Lung (tissue), 12 donors: Measurements from ENCODE around the gene BMERB1. TPM values are rescaled to one million over a fixed set of nuclear protein-coding genes. Genes with fewer than 3 reads are reported as not detected.

Source experiments
- ATAC-seq: fragments of 200-7000 bp; cut with Tn5 transposase; one replicate; pipeline ENCODE4 v1.9.1; 2020; ENCODE audit warnings: moderate number of reproducible peaks; ENCODE audit not compliant: insufficient read depth, low FRiP score
- DNase-seq, 3 donors: peaks; one replicate each; pipeline ENCODE4 v3.0.0-alpha.2; 2013 to 2017
- H3K27ac ChIP-seq, 2 donors: one replicate each; pipeline ENCODE4 v1.5.1; 2013; ENCODE audit warnings: mild to moderate bottlenecking in 2 of 2, moderate library complexity in 2 of 2, control low read depth in 1 of 2, inconsistent platforms in 1 of 2, low read depth in 1 of 2, low read length in 1 of 2
- H3K27me3 ChIP-seq, 3 donors: one replicate each; pipeline ENCODE4 v1.5.1; 2013; ENCODE audit warnings: low read length in 2 of 3; ENCODE audit not compliant: control insufficient read depth in 3 of 3, insufficient read depth in 3 of 3
- H3K36me3 ChIP-seq, 4 donors: one replicate each; pipeline ENCODE4 v1.5.1; 2013; ENCODE audit warnings: low read length in 4 of 4, mild to moderate bottlenecking in 1 of 4, moderate library complexity in 1 of 4; ENCODE audit not compliant: control insufficient read depth in 4 of 4, insufficient read depth in 4 of 4
- H3K4me1 ChIP-seq, 5 donors: one replicate each; pipeline ENCODE4 v1.5.1; 2013; ENCODE audit warnings: low read length in 5 of 5, mild to moderate bottlenecking in 2 of 5, moderate library complexity in 1 of 5; ENCODE audit not compliant: control insufficient read depth in 5 of 5, insufficient read depth in 5 of 5
- H3K4me3 ChIP-seq: one replicate; pipeline ENCODE4 v1.5.1; 2013; ENCODE audit warnings: mild to moderate bottlenecking, control low read depth, moderate library complexity
- H3K9ac ChIP-seq, 2 donors: one replicate each; pipeline ENCODE4 v1.5.1; 2013; ENCODE audit warnings: low read length in 2 of 2, control low read depth in 1 of 2; ENCODE audit not compliant: insufficient read depth in 1 of 2
- H3K9me3 ChIP-seq, 4 donors: one replicate each; pipeline ENCODE4 v1.5.1; 2013; ENCODE audit warnings: low read length in 3 of 4, mild to moderate bottlenecking in 1 of 4, moderate library complexity in 1 of 4; ENCODE audit not compliant: control insufficient read depth in 4 of 4, insufficient read depth in 3 of 4
- CTCF ChIP-seq: IDR thresholded peaks from 2 replicates; pipeline ENCODE4 v1.5.1; 2012; ENCODE audit warnings: mild to moderate bottlenecking; ENCODE audit errors: control extremely low read depth, extremely low read depth
- WGBS, 2 donors: extraction: QIAGEN DNeasy Blood & Tissue Kit; methylation state at CpG; one replicate each; pipeline ENCODE4 v1.1.7; 2013; 5-methylcytosine and 5-hydroxymethylcytosine counted together
- polyA plus RNA-seq, 2 donors: library from polyadenylated mRNA; stranded (reverse); fragments of 200-250 nt; gene quantifications; one replicate each; pipeline ENCODE4 v1.2.1, GENCODE V29; 2013
- total RNA-seq, 2 donors: library from RNA; depleted of rRNA in 1 of 2; stranded (reverse); fragments of >200 nt in 1 of 2; gene quantifications; one replicate each; pipeline ENCODE4 v1.2.1, GENCODE V29; 2014 to 2021
- donor health status: control.
- donor health status: control.
- donor health status: Bipolar disorder and iron deficiency.
- donor health status: healthy.
- donor health status: DM: yes; HTN: yes; CAD: no.

The BMERB1 gene
- total and polyA plus RNA-seq, 4 donors: 5.6 to 17.5 (median 7.9) TPM

DNA sequence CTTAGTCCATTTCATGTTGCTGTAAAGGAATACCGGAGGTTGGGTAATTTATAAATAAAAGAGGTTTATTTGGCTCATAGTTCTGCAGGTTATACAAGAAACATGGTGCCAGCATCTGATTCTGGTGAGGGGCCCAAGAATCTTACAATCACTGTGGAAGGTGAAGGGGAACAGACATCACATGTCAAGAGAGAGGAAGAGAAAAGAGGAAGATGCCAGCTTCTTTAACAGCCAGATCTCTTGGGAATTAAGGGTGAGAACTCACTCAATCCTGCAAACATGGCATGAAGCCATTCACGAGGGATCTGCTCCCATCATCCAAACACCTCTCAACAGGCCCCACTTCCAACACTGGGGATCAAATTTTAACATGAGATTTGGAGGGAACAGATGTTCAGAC lies 49.5 kb downstream of the BMERB1 start:
- peaks cover 0 to 6% (median 0%) of the 10 kb centered on the region in 5 donors for H3K4me1 ChIP-seq
- no peak for TF ChIP-seq CTCF
- H3K36me3 ChIP-seq: peaks cover 0 to 3% (median 0%) of the 10 kb centered on the region in 4 donors
- H3K9me3 ChIP-seq: no peaks in the 10 kb centered on the region
- no peak overlapping the region for H3K4me3 ChIP-seq
- 73 to 88% methylated on average over 2 of the region's 2 CpGs for WGBS, 2 donors
- DNase-seq: no peak
- H3K27ac ChIP-seq: no peak overlapping the region
- H3K27me3 ChIP-seq: no peaks in the 10 kb centered on the region
- H3K9ac ChIP-seq: no peak overlapping the region
- no peak for ATAC-seq

- Histone ChIP-seq H3K4me3 (no peak overlapping the region), H3K9ac (no peak overlapping the region), H3K9me3 (no peaks in the 10 kb centered on the region), H3K27ac (no peak overlapping the region), H3K36me3 (peaks cover 0 to 3% (median 0%) of the 10 kb centered on the region in 4 donors), H3K4me1 (peaks cover 0 to 8% (median 0%) of the 10 kb centered on the region in 5 donors), H3K27me3 (no peaks in the 10 kb centered on the region)
- WGBS, 2 donors: 74 to 77% methylated on average over 5 of the region's 5 CpGs
- TF ChIP-seq CTCF: no peak
- ATAC-seq: no peak
- DNase-seq: no peak
These were observed 50.3 kb downstream of the BMERB1 start for GRCh38 chr16:15484662-15485061.

DNA sequence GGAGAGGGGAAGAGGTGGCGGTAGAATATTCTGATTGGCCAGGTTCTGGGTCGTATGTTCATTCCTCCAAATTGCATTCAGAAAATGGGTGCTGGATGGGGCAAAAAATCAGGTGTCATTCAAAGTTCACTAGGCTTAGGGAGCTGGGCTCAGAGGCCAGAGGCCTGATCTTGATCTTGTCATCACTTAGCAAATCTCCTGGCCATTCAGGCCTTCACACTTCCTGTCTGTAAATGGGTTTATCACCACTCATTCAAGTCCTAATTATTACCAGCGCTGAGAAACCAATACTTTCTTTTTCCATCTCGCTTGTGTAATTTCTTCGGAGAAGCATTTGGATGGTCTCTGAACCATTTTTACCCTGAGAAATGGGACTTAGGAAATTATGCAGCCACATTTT lies 50.8 kb downstream of the BMERB1 start:
- no peaks in the 10 kb centered on the region for H3K9me3 ChIP-seq
- WGBS, 2 donors: 93 to 97% methylated on average over 5 of the region's 5 CpGs
- ATAC-seq: no peak

More for the DNA sequence above, 50.8 kb downstream of the BMERB1 start:
- no peak for DNase-seq
- Histone ChIP-seq H3K27me3 (no peaks in the 10 kb centered on the region), H3K9ac (no peak overlapping the region), H3K27ac (no peak overlapping the region), H3K4me1 (peaks cover 0 to 11% (median 0%) of the 10 kb centered on the region in 5 donors), H3K36me3 (peaks cover 0 to 3% (median 0%) of the 10 kb centered on the region in 4 donors), H3K4me3 (no peak overlapping the region)
- TF ChIP-seq CTCF: no peak
